HepG2 (cell line): ENCODE measurements around the gene PRM2. TPM values are rescaled to one million over a fixed set of nuclear protein-coding genes. Genes with fewer than 3 reads are reported as not detected.

Experiments used
- ATF3 ChIP-seq: sonication (generic); formaldehyde crosslinking; IDR thresholded peaks from 2 replicates; pipeline ENCODE4 v1.4.0; 2020; ENCODE audit warnings: missing genetic modification reagents
- GABPA ChIP-seq, 2 experiments: IDR thresholded peaks; 2 replicates each; pipeline ENCODE4 v1.6.1; 2011 to 2016; ENCODE audit warnings: low read depth in 2 of 2, low read length in 1 of 2, missing biosample characterization in 1 of 2, missing genetic modification characterization in 1 of 2
- HNRNPUL1 ChIP-seq: fragments of 200-400 bp; formaldehyde crosslinking; IDR thresholded peaks from 2 replicates; pipeline ENCODE4 v1.6.1; 2017; ENCODE audit warnings: low read depth, mild to moderate bottlenecking, low read length, moderate library complexity
- KDM2A ChIP-seq: sonication (generic); formaldehyde crosslinking; IDR thresholded peaks from 2 replicates; pipeline ENCODE4 v1.4.0; 2020; ENCODE audit warnings: low read depth, missing genetic modification reagents, borderline replicate concordance
- KLF13 ChIP-seq: sonication (generic); formaldehyde crosslinking; IDR thresholded peaks from 2 replicates; pipeline ENCODE4 v1.4.0; 2020; ENCODE audit warnings: mild to moderate bottlenecking, missing genetic modification reagents
- NFAT5 ChIP-seq: sonication (generic); formaldehyde crosslinking; IDR thresholded peaks from 2 replicates; pipeline ENCODE4 v1.4.0; 2020; ENCODE audit warnings: missing genetic modification reagents
- NR3C1 ChIP-seq: sonication (generic); formaldehyde crosslinking; IDR thresholded peaks from 2 replicates; pipeline ENCODE4 v1.4.0; 2020; ENCODE audit warnings: missing genetic modification reagents
- RCOR2 ChIP-seq: IDR thresholded peaks from 2 replicates; pipeline ENCODE4 v1.6.1; 2016; ENCODE audit warnings: missing biosample characterization, missing genetic modification reagents
- RFXANK ChIP-seq: IDR thresholded peaks from 2 replicates; pipeline ENCODE4 v1.6.1; 2016
- SALL1 ChIP-seq: sonication (generic); formaldehyde crosslinking; IDR thresholded peaks from 2 replicates; pipeline ENCODE4 v1.8.0; 2022; ENCODE audit warnings: mild to moderate bottlenecking, missing genetic modification reagents
- ZBTB25 ChIP-seq: IDR thresholded peaks from 2 replicates; pipeline ENCODE4 v1.6.1; 2018; ENCODE audit warnings: missing genetic modification reagents
- ZBTB3 ChIP-seq: sonication (generic); formaldehyde crosslinking; IDR thresholded peaks from 2 replicates; pipeline ENCODE4 v1.4.0; 2020; ENCODE audit warnings: low read depth, mild to moderate bottlenecking, moderate library complexity, missing genetic modification reagents, borderline replicate concordance
- ZNF260 ChIP-seq: sonication (generic); formaldehyde crosslinking; IDR thresholded peaks from 2 replicates; pipeline ENCODE4 v1.4.0; 2020; ENCODE audit warnings: missing genetic modification reagents, low read depth, mild to moderate bottlenecking, borderline replicate concordance
- ZNF292 ChIP-seq: sonication (generic); formaldehyde crosslinking; IDR thresholded peaks from 2 replicates; pipeline ENCODE4 v1.8.1; 2022; ENCODE audit warnings: mild to moderate bottlenecking, low read depth, missing genetic modification reagents, borderline replicate concordance
- ZNF350 ChIP-seq: sonication (generic); formaldehyde crosslinking; IDR thresholded peaks from 2 replicates; pipeline ENCODE4 v1.4.0; 2020; ENCODE audit warnings: mild to moderate bottlenecking, low read depth, missing genetic modification reagents, borderline replicate concordance
- ZNF367 ChIP-seq: sonication (generic); formaldehyde crosslinking; IDR thresholded peaks from 2 replicates; pipeline ENCODE4 v1.4.0; 2020; ENCODE audit warnings: missing genetic modification reagents, borderline replicate concordance
- ZNF431 ChIP-seq: sonication (generic); formaldehyde crosslinking; IDR thresholded peaks from 2 replicates; pipeline ENCODE4 v1.9.0; 2022; ENCODE audit warnings: missing genetic modification reagents, low read depth, mild to moderate bottlenecking, borderline replicate concordance
- ZSCAN22 ChIP-seq: sonication (generic); formaldehyde crosslinking; IDR thresholded peaks from 2 replicates; pipeline ENCODE4 v1.4.0; 2020; ENCODE audit warnings: mild to moderate bottlenecking, missing genetic modification reagents
- polyA plus RNA-seq, 8 experiments: library from polyadenylated mRNA; depleted of rRNA in 3 of 8; stranded (reverse) in 7 of 8; unstranded in 1 of 8; fragments of >200 nt; fragmentation: Illumina TruSeq in 4 of 8; extraction: Trizol in 4 of 8; gene quantifications; 2 replicates each; pipeline versions ENCODE4 v1.2.1 to v1.2.3, GENCODE V29; 2011 to 2016; ENCODE audit warnings: low read depth in 4 of 8, missing spikeins in 1 of 8, mixed read lengths in 1 of 8; ENCODE audit not compliant: insufficient read depth in 1 of 8
- total RNA-seq, 5 experiments: library from RNA; depleted of rRNA; stranded (reverse); fragments of >200 nt; fragmentation: Illumina TruSeq; extraction: Trizol; gene quantifications; 2 replicates each; pipeline ENCODE4 v1.2.3, GENCODE V29; 2016; ENCODE audit warnings: low read depth in 1 of 5

PRM2 gene
- total and polyA plus RNA-seq, 2 of the 13 experiments (the other 11 are each of a cell fraction or from before 2014, with no cell fraction given), result 0.54 TPM; not detected in 1

- TF ChIP-seq ZNF292 (CRISPR knock-in tag), result peak; percentile 33; the same call in 1 of the 2 replicates
- peak; percentile 17; the same call in 1 of the 2 replicates for TF ChIP-seq ZBTB25 (CRISPR knock-in tag)
- no peak for TF ChIP-seq ZBTB3 (CRISPR knock-in tag)
- TF ChIP-seq ZNF431 (CRISPR knock-in tag), result peak; percentile 62
- TF ChIP-seq ZNF367, result peak; percentile 71; the same call in 1 of the 2 replicates
- no peak for TF ChIP-seq NR3C1
- TF ChIP-seq SALL1 (CRISPR knock-in tag), result peak; percentile 61
- TF ChIP-seq ZNF350 (CRISPR knock-in tag), result peak; percentile 36; the same call in 1 of the 2 replicates
- TF ChIP-seq HNRNPUL1, result no peak
- no peak for TF ChIP-seq KLF13 (CRISPR knock-in tag)
- TF ChIP-seq ZNF260, result no peak
- TF ChIP-seq GABPA (IDR thresholded peaks at IDR 0.05; ENCODE audit: low read depth, low read length), result no peak
- TF ChIP-seq GABPA (CRISPR knock-in tag; IDR thresholded peaks at IDR 0.05; ENCODE audit: low read depth), result no peak
- TF ChIP-seq RCOR2 (CRISPR knock-in tag), result peak; percentile 33; the same call in 1 of the 2 replicates
- TF ChIP-seq RFXANK (CRISPR knock-in tag), result no peak
- TF ChIP-seq ZSCAN22 (CRISPR knock-in tag), result no peak
- no peak; the same call in none of the 2 replicates for TF ChIP-seq KDM2A
- TF ChIP-seq NFAT5 (CRISPR knock-in tag), result peak; percentile 43; the same call in 1 of the 2 replicates
- TF ChIP-seq ATF3 (CRISPR knock-in tag), result peak; percentile 37
Observed at GRCh38 chr16:11255737-11256660, 20.3 kb downstream of the PRM2 start, which contains the start of gene SOCS1 (continued).
